Measurements from ENCODE around the gene C6orf132.

Gene C6orf132

GRCh38 chr6:42136508-42137193 is 5.8 kb downstream of the C6orf132 start (continued):
- TF ChIP-seq ZBTB10 (tag by site-specific recombination; IDR thresholded peaks at IDR 0.05) (no peak), ZBTB8A (tag by site-specific recombination; IDR thresholded peaks at IDR 0.05) (no peak; the same call in 1 of the 2 replicates), SP7 (tag by site-specific recombination; IDR thresholded peaks at IDR 0.05) (peak; percentile 58; the same call in 1 of the 2 replicates), ZNF518A (tag by site-specific recombination; conservative IDR thresholded peaks at IDR 0.05; ENCODE audit: low read depth) (no peak), ZNF394 (tag by site-specific recombination; IDR thresholded peaks at IDR 0.05; ENCODE audit: borderline replicate concordance) (no peak), ZFP41 (tag by site-specific recombination; IDR thresholded peaks at IDR 0.05; ENCODE audit: borderline replicate concordance) (no peak), AEBP2 (tag by site-specific recombination; IDR thresholded peaks at IDR 0.05; ENCODE audit: borderline replicate concordance) (no peak), GLI4 (tag by site-specific recombination; IDR thresholded peaks at IDR 0.05) (no peak), ZXDB (tag by site-specific recombination; IDR thresholded peaks at IDR 0.05) (peak; percentile 58)
- TF ChIP-seq, protein P1, sequence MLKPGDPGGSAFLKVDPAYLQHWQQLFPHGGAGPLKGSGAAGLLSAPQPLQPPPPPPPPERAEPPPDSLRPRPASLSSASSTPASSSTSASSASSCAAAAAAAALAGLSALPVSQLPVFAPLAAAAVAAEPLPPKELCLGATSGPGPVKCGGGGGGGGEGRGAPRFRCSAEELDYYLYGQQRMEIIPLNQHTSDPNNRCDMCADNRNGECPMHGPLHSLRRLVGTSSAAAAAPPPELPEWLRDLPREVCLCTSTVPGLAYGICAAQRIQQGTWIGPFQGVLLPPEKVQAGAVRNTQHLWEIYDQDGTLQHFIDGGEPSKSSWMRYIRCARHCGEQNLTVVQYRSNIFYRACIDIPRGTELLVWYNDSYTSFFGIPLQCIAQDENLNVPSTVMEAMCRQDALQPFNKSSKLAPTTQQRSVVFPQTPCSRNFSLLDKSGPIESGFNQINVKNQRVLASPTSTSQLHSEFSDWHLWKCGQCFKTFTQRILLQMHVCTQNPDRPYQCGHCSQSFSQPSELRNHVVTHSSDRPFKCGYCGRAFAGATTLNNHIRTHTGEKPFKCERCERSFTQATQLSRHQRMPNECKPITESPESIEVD (tag by site-specific recombination; IDR thresholded peaks at IDR 0.05): no peak

DNA sequence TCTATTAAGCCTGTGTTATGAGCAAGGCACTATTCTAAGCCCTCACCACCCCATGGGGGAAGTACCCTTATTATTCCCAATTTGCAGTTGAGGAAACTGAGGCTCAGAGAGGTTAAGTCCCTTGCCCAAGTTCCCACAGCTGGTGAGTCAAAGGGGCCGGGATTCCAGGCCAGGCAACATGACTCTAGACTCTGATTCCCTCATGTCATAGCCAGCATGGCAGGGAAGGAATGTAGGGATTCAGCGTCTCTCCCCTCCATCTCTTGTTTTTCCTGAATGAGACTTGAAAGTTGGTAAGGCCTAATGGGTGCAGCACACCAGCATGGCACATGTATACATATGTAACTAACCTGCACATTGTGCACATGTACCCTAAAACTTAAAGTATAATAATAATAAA is 6.7 kb downstream of the C6orf132 start:
- POLR2A ChIA-PET: no interaction called here
- Histone ChIP-seq H3K9me3 (ENCODE audit: control insufficient read depth, insufficient read depth, low read depth, low read length) (no peaks in the 10 kb centered on the region), H3K36me3 (ENCODE audit: control insufficient read depth in 2 of 2, insufficient read depth in 1 of 2, low read length in 2 of 2) (no peaks in the 10 kb centered on the region), H3K27ac (ENCODE audit: extremely low read depth, low read depth, low read length) (no peak overlapping the region), H3K4me3 (ENCODE audit: low read depth, low read length) (no peak overlapping the region), H3K4me1 (ENCODE audit: control insufficient read depth, insufficient read depth, low read length) (peaks cover 20% of the 10 kb centered on the region)
- CTCF ChIA-PET: interaction anchor here (0.6 to 2.3 kb wide), 5 partner anchors 31 to 78 kb away, joined by 3 to 8 read pairs (median 3); no protein-coding TSS in a partner anchor
- TF ChIP-seq ZSCAN4 (tag by site-specific recombination; IDR thresholded peaks at IDR 0.05): no peak
- TF ChIP-seq PBX3 (CRISPR knock-in tag; IDR thresholded peaks at IDR 0.05): no peak
- no peak for TF ChIP-seq ZSCAN23 (tag by site-specific recombination; IDR thresholded peaks at IDR 0.05)
- TF ChIP-seq INSM2 (tag by site-specific recombination; IDR thresholded peaks at IDR 0.05): no peak
- TF ChIP-seq, protein P1 (tag by site-specific recombination; IDR thresholded peaks at IDR 0.05): no peak
- no peak for TF ChIP-seq ZNF488 (tag by site-specific recombination; IDR thresholded peaks at IDR 0.05)
